ENCODE results near the gene FABP6.

DNA sequence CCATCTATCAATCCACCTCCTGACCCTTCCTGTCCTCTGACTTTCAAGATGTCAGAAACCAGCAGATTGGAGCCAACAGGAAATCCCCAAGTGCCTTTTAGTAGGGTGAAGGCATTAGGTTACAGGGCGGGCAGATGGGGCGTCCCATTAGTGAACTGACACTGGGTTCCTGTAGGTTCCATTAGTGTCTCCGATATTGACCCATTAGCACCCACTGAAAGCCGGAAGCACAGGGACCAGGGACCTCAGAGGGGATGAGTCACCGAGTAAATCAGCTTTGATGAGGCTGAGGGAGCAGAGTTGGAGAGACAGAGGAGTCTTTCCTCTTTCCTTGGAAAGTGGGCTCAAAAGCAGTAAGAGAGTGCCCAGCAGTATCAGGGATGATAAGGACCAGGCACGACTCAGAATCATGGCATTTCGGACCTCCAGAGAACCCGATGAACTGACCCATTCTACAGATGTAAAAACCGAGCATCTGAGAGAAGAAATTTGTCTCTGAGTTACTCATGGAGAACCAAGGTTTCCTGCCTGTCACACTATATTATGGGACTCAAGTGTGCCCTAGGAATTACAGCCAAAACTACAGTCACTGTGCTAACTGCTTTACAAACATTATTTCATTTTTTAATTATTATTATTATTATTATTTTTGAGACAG lies 47.2 kb upstream of the FABP6 start:
- TF ChIP-seq, protein P1, sequence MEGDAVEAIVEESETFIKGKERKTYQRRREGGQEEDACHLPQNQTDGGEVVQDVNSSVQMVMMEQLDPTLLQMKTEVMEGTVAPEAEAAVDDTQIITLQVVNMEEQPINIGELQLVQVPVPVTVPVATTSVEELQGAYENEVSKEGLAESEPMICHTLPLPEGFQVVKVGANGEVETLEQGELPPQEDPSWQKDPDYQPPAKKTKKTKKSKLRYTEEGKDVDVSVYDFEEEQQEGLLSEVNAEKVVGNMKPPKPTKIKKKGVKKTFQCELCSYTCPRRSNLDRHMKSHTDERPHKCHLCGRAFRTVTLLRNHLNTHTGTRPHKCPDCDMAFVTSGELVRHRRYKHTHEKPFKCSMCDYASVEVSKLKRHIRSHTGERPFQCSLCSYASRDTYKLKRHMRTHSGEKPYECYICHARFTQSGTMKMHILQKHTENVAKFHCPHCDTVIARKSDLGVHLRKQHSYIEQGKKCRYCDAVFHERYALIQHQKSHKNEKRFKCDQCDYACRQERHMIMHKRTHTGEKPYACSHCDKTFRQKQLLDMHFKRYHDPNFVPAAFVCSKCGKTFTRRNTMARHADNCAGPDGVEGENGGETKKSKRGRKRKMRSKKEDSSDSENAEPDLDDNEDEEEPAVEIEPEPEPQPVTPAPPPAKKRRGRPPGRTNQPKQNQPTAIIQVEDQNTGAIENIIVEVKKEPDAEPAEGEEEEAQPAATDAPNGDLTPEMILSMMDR (conservative IDR thresholded peaks at IDR 0.05; ENCODE audit: low read depth, low read length) = no peak
- TF ChIP-seq EZH2 (IDR thresholded peaks at IDR 0.05; ENCODE audit: low read length, unreplicated experiment) (no peak), EZH2phosphoT487 (IDR thresholded peaks at IDR 0.05; ENCODE audit: borderline replicate concordance, low read length) (no peak)

Measured in PC-3 (cell line).